NCI-H2196 (cell line): Measurements from ENCODE around the gene CCDC71.

Source experiments
- DNase-seq: peaks from one replicate; lab custom pipeline; 2025; ENCODE audit not compliant: unreplicated experiment; lab: John Stamatoyannopoulos, UW

The CCDC71 gene

DNA sequence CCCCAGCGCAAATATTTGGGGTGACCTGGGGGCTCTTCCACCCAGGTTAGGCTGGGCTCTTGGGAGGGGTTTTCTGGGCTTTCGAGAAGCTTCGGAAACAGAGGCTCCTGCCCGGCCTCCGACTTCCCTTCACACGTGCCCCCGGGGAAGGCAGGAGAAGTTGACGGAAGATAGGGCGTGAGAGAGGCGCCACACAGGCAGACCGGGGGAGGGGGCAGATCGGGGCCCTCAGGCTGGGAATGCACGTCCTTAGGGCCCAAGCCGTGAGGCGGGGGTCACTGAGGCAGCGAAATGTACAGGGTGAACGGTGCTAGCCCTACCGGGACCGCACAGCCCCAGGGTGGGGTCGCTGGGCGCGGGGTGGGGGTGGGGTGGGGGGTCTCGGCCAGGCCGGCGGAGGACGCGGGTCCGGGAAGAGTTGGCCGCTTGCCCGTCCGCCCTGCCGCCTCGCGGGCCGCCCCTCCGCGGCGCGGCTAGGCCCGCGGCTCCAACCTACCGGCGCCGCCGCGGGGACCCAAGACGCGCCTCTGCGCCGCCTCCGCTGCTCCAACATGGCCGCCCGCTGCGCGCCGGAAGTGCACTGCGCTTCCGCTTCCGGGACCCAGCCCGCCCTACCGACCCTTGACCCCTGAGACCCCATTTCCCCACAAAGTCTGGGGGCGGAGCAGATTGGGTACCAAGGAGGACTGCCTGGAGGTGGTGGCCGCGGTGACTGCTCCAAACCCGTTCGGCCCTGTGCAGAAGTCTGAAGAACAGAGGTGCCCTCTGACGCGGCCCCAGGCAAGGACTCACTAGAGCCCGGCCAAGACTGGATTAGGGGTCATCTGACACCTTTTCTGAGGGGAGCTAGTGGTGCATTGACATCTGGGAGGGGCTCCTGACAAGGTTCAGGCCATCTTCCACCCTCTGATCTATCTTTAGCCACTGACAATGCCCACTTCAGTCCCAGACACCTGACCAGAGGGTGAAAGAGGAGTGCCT is at the start of gene CCDC71:
TSS of gene CCDC71 (minus strand) at position 561 of the 981 bp plus-strand sequence. CDS start 2,123 bp downstream, outside the sequence.
- peak; percentile 31 for DNase-seq

DNA sequence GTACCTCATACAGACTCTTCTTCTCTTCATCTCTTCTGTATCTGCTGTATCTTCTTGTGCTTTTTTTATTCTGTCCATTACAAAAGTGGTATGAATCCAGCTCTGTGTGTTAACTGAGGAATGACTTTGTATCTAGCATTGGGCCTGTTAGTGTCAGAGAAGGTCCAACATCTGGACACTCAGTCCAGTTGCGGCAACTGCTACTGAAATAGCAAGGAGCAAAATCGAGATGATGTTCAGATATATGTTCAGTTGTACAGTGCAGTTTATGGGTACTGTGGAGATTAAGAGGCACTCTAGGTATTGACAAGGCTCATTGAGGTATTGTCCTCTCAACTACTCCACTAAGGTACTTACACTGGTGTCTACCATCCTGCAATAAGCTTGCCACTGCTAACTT is 47.9 kb upstream of the CCDC71 start:
- DNase-seq, result no peak

DNA sequence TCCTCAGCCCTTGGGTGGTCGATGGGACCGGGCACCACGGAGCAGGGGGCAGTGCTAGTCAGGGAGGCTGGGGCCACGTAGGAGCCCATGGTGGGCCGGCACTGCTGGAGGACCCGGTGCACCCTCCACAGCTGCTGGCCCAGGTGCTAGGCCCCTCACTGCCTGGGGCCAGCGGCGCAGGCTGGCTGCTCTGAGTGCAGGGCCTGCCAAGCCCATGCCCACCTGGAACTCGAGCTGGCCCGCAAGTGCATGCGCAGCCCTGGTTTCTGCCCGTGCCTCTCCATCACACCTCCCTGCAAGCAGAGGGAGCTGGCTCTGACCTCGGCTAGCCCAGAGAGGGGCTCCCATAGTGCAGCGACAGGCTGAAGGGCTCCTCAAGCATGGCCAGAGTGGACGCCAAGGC is 47.4 kb upstream of the CCDC71 start:
- DNase-seq, result no peak

DNA sequence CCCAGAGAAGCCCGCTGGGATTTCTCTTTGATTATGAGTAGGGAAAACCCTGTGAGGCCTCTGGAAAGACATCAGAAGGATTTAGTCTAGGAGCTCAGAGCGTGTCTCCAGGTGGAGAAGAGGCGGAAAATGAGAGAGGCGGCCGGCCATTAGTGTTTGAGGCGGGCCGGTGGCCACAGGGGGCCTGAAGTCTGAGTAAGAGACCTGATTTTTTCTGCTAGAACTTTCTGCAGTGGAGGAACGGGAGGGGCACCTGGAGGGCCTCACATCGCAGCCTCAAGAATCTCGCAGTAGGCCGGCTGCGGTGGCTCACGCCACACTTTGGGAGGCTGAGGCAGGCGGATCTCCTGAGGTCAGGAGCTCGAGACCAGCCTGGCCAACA is 33.8 kb upstream of the CCDC71 start:
- DNase-seq, result no peak

DNA sequence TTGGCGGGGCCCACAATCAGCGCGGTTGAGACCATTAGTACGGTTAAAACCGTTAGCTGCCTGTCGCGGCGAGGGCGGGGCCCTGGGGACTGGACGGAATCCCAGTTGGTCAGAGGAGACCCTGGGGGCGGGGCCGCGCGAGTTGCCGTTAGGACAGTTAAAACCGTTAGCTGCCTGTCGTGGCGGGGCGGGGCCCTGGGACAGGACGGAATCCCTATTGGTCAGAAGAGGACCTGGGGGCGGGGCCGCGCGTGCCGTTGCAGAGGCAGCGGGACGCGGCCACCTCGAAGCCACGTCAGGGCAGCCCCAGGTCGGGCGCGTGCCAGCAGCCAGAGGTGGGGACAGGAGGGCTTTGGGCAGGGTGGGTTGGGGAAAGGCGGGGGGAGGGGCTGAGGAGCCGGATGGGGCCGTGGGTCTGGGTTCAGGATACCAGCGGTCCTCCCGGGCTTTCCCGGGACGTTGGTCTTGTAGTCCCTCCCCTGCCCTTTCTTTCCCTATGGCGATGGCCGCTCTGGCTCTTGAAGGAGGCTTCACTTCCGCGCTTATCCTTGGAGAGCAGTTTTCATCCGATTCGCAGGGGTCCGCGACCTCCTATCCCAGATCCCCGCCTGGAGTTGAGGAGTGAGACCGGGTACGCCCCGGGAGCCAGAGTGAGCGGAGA is 33.2 kb upstream of the CCDC71 start:
- DNase-seq, result no peak

DNA sequence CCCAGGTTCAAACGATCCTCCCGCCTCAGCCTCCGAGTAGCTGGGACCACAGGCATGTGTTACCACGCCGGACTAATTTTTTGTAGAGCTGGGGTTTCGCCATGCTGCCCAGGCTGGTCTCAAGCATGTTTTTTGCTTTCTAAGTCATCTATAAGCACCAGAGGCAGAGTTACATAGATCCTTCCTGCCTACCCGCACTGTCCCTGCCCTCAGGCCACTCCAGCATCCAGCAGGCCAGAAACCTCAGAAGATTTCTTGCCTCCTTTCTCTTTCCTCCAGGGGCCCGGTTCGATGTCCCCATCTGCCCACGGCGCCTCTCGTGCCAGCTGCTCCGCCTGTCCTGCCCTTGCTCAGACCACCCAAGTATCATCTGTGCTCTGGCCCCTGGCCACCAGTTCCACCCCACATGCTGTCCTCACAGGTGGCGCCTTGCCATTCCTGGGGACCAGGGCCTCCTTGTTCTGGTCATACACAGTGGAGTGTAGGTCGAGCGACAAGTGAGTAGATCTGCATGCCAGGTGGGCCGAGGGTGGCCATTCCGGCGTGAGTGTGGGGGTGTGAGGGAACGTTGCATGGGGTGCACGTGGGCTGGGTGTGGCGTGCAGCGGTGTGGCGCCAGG is 32.6 kb upstream of the CCDC71 start:
- no peak for DNase-seq

DNA sequence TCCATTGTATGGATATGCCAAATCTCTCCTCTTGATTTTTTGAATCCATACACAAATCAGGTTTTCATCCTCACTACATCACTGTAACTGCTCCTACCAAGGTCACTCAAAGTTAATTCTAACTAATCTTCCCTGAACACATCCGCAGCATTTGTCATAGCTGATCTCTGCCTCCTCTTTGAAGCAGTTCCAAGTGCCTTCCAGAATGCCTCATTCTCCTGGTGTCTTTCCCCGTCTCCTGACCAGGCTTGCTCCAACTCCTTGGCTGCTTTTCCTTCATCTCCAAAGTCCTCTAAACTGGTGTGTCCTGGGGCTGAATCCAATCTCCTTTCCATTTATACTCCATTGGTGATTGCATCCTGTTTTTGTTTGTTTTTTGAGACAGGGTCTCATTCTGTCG is 32.0 kb upstream of the CCDC71 start:
- DNase-seq, result no peak

DNA sequence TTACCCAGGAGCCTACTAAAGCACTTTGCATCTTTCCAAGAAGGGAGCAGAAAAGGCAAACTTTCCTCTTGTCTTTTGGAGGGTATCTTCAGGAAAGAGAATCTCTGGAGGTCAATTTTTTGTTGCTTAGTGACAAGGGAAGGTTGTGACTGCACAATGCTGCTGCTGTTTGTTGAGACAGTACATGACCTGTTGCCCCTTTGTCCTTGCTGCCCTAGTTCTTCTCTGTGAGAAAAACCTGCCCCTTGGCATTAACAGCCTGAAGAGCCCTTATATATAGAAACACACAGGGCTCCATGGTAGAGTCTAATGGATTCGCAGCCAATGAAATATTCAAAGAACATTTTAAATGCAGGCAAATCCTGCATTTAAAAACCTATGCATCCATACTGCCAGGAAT is 25.6 kb upstream of the CCDC71 start:
- no peak for DNase-seq

DNA sequence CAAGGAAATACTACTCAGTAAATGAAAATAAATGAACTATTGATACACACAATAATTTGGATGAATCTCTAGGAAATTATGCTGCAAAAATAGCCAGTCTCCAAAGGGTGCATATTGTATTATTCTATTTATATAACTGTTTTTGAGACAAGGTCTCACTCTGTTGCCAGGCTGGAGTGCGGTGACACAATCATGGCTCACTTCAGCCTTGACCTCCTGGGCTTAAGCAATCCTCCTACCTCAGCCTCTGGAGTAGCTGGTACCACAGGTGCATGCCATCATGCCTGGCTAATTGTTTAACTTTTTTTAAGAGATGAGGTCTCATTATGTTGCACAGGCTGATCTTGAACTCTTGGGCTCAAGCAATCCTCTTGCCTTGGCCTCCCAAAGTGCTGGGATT is 17.7 kb upstream of the CCDC71 start:
- no peak for DNase-seq

DNA sequence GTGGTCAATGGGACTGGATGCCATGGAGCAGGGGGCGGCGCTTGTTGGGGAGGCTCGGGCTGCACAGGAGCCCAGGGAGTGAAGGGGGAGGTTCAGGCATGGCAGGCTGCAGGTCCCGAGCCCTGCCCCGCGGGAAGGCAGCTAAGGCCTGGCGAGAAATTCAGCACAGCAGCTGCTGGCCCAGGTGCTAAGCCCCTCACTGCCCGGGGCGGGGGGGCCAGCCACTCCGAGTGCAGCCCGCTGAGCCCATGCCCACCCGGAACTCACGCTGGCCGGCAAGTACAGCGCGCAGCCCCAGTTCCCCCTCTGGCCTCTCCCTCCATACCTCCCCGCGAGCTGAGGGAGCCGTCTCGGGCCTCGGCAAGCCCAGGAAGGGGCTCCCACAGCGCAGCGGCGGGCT is 16.6 kb upstream of the CCDC71 start:
- no peak for DNase-seq

DNA sequence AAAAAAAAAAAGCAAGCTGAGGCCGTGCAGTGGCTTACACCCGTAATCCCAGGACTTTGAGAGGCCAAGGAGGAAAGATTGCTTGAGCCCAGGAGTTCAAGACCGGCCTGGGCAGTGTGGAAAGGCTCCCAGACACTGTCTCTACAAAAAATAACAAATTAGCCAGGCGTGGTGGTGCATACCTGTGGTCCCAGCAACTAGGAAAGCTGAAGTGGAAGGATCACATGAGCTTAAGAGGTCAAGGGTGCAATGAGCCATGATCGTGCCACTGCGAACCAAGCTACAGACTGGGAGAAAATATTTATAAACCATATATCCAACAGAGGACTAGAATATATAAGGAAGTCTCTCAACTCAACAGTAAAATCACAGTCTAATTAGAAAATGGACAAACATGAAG is 15.2 kb upstream of the CCDC71 start:
- DNase-seq, result no peak

DNA sequence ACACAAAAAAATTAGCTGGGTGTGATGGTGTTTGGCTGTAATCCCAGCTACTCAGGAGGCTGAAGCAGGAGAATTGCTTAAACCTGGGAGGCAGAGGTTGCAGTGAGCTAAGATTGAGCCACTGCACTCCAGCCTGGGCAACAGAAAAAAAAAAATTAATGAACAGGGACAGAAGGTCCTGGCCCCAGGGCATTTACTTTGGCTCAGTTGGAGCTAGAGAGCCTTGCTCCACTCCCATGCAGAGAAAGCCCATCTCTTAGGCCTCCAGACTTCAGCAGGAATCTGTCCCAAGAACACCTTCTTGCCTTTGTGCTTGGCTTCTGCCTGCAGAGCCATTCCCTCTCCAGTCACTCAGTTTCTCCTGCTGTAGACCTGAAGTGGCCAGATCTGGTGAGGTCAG is 14.0 kb upstream of the CCDC71 start:
- no peak for DNase-seq

DNA sequence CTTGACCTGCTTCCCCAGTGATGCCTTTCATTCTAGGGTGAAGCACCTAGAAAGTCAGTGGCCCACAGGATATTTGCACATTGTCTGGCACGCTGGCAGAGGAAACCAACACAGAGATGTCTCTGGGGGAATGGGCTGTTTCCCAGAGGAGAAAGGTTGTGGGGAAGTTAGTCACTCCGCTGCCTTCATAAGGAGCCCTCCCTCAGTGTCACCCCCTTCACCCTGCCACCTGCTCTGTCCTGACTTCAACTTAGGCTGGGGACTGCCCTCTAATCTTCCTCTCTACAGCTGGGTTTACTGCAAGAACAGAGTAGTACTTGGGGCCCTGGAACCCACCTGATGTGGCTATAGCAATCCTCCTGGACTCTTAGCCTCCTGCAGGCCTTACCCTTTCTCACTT is 10.9 kb upstream of the CCDC71 start:
- no peak for DNase-seq

DNA sequence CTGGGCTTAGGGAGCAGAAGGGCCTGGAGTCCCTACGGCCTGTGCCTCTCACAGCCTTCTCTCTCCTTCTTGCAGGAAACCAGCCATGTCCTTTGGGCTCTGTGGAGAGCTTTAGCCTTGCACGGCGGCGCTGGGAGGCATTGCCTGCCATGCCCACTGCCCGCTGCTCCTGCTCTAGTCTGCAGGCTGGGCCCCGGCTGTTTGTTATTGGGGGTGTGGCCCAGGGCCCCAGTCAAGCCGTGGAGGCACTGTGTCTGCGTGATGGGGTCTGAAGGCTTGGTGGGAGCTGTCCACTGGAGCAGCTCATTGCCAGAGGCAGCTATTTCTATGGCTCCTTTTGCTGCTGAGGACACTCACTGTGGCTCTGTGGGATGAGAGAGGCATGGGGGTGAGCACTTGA is 9.4 kb upstream of the CCDC71 start:
- no peak for DNase-seq

DNA sequence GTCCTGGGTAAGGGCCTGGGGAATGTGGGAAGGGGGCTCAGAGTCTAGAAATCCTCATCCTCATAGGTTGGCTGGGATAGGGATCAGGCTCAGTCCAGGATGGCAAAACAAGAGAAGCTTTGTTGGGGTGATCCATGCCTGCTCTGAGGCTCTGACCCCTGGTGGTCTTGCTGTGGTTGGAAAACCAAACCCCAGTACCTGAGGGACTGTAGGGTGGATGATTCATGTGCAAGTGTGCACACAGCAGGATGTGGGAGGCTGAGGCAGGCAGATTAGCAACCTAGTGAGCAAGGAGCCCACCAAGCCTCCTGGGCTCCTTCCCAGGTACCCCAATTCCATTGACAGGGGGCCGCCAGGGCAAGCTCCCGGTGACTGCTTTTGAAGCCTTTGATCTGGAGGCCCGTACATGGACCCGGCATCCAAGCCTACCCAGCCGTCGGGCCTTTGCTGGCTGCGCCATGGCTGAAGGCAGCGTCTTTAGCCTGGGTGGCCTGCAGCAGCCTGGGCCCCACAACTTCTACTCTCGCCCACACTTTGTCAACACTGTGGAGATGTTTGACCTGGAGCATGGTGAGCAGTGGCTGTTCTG is 8.4 kb upstream of the CCDC71 start:
- DNase-seq, result no peak

DNA sequence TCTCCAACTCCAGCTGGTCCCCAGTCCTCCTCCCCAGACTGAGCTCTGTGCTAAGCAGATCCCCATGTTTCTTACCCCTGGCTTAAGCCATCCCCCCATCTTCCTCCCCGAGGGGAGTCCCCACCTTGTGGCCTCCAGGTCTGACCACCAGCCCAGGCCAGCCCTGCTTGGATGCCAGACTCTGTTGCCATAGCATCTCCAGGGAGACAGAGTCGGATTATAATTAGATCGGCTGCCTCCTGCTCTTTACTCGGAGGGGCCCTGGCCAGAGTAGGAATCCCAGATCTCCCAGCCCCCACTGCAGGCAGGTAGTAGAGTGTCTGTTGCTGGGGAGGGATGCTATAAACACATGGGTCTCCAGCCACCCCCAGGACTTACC is 7.7 kb upstream of the CCDC71 start:
- no peak for DNase-seq

DNA sequence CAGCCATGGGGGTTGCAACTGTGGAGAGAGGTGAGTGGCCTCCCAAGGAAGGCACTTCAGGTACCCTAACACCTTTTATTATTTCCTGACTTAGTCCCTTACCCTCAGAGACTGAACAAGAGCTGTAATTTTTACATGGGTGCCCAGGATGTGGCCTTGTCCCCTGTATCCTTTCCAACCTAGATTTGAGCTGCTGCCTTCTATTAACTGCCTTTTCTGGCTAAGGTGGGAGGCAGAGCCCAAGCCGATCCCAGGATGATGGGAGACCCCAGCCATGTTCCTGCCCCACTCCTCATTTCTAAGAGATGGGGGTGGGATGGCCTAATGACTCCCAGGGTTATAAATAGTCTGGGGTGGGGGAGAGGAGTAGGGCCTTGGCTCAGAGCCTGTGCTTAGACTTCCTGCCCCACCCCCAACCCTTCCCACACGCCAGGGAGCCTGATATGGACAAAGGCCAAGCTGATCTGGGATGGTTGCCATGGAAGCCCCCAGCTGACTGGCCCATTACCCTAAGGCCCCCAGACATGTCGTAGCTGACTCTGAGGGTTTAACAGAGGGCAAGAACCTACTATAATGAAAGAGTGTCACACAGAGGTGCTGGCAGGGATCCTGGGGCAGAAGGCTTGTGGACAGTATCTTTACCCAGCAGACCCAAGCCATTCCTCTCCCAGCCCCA is 7.1 kb upstream of the CCDC71 start:
- DNase-seq, result peak; percentile 16

DNA sequence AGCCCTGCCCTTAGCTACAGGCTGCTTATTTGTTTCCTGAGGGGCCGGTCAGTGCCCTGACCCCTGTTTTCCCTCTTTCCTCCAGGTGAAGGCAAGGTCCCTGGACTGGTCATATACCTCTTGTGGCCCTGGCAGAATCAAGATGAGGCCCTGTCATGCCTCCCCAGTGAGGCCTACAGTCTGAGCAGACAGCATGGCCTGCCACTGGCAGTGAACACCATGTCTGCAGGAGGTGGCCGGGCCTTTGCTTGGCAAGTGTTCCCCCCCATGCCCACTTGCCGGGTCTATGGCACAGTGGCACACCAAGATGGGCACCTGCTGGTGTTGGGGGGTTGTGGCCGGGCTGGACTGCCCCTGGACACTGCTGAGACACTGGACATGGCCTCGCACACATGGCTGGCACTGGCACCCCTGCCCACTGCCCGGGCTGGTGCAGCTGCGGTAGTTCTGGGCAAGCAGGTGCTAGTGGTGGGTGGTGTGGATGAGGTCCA is 6.5 kb upstream of the CCDC71 start:
- DNase-seq, result no peak

DNA sequence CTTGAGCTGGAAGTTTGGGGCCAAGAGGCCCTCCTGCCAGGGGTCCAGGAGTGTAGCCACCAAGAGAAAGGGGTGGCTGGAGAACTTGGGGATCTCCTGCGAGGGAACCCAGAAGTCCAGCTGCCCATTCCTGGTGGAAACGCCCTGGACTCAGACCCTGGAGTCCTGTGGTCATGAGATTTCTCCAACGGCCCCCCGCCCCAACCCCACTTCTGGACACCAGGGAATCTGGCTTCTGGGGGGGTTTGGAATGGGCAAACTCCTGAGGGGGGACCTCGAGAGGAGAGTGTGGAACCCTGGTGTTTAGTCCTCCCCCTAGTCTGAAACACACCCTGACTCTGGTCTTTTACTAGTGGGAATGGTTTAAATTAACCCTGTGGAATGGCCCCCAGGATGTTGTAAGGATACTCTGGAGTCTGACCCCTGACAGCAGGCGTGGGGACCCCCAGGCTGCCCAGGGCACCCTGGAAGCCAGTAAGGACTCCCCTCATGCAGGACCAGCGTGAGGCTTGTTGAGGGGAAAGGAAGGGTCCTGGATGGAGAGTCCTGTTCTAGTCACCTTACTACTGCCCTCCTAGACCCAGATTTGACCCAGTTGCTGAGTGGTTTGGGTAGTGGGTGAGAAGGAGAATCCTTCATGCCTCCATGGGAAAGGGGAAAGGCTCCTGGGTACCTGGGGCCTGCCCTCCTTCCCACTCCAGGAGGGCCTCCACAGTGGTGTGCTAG is 5.8 kb upstream of the CCDC71 start:
- no peak for DNase-seq

DNA sequence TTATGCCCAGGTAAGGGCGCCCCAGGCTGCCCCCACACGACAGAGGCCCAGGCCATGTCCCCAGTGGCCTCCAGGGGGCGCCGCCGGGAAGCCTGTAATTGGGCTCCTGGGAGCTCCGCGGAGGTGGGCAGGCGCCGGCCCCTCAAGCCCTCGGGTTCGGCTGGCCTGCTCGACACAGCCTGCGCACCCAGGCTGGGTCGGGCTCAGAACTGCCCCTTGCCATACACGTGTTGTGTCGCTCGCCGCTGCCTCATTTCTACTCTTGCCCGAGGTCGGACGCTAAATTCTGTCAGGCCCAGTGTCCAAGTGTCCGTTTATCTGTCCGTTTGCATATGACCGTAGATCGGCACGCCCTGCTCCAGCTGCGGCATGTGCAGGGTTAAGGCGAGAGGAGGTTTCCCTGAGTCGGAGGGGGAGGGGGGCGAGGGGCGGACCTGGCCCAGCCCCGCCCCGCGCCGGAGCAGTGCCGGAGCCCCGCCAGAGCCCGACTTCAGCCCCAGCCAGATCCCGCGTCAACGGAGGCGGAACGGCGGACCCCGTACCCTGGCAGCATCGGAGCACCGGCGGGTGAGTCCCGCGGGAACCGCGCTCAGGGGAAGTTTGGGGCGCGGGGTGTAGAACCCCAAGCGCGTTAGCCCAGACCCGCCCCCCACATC is 5.1 kb upstream of the CCDC71 start, which contains the start of gene KLHDC8B:
TSS of gene KLHDC8B (plus strand) at position 480 of the 656 bp plus-strand sequence. CDS start 1,172 bp downstream, outside the sequence.
- peak; percentile 58 for DNase-seq
